IMR-90 (cell line): ENCODE measurements around the gene FAM216B. TPM values are rescaled to one million over a fixed set of nuclear protein-coding genes. Genes with fewer than 3 reads are reported as not detected.

ENCODE experiments used
- ATAC-seq: fragments of 200-7000 bp; cut with Tn5 transposase; 2 replicates; pipeline ENCODE4 v1.9.1; 2020; ENCODE audit warnings: low read depth, mild to moderate bottlenecking, moderate library complexity
- BruUV-seq: library from RNA; stranded (reverse); fragments of 400-500 nt; replicated peaks from 2 replicates; lab custom pipeline; 2021; lab: Mats Ljungman, UMichigan
- CTCF ChIA-PET: fragments of 300-600 bp; formaldehyde crosslinking; extraction: SDS; loops from one replicate; lab custom pipeline; 2021; ENCODE audit warnings: antibody characterized with exemption; lab: Yijun Ruan, JAX
- POLR2A ChIA-PET: fragments of 300-600 bp; sonication (Branson Sonifier 250); formaldehyde crosslinking; loops from one replicate; lab custom pipeline; 2022; ENCODE audit warnings: antibody characterized with exemption; ENCODE audit not compliant: unreplicated experiment; lab: Charles Lee
- DNase-seq: peaks from one replicate; pipeline ENCODE4 v3.0.0; 2013
- H2AFZ ChIP-seq: replicated peaks from 2 replicates; pipeline ENCODE3; 2013; ENCODE audit warnings: low read length, mild to moderate bottlenecking; ENCODE audit not compliant: poor library complexity
- H2AK5ac ChIP-seq: 2 replicates; pipeline ENCODE4 v1.6.1; 2013; ENCODE audit warnings: low read depth, low read length, inconsistent platforms
- H2AK9ac ChIP-seq: replicated peaks from 2 replicates; pipeline ENCODE3; 2013; ENCODE audit warnings: mild to moderate bottlenecking, low read depth, low read length, moderate library complexity; ENCODE audit not compliant: poor library complexity
- H2BK120ac ChIP-seq: 2 replicates; pipeline ENCODE4 v1.6.1; 2013; ENCODE audit warnings: low read depth, low read length, inconsistent platforms
- H2BK15ac ChIP-seq: 3 replicates; pipeline ENCODE4 v1.6.1; 2013; ENCODE audit warnings: low read depth, low read length, inconsistent platforms
- H2BK20ac ChIP-seq: 2 replicates; pipeline ENCODE4 v1.6.1; 2013; ENCODE audit warnings: low read depth, mild to moderate bottlenecking, inconsistent platforms, low read length, moderate library complexity
- H2BK5ac ChIP-seq: 2 replicates; pipeline ENCODE4 v1.6.1; 2013; ENCODE audit warnings: mild to moderate bottlenecking, low read depth, low read length, inconsistent platforms; ENCODE audit not compliant: poor library complexity, severe bottlenecking
- H3K14ac ChIP-seq: replicated peaks from 2 replicates; pipeline ENCODE4 v1.6.1; 2013; ENCODE audit warnings: low read depth, low read length, inconsistent platforms
- H3K18ac ChIP-seq: 2 replicates; pipeline ENCODE4 v1.6.1; 2013; ENCODE audit warnings: low read depth, low read length, control low read depth
- H3K23ac ChIP-seq: 2 replicates; pipeline ENCODE4 v1.6.1; 2013; ENCODE audit warnings: low read depth, low read length, inconsistent platforms
- H3K27ac ChIP-seq: 2 replicates; pipeline ENCODE4 v1.5.1; 2013; ENCODE audit warnings: mild to moderate bottlenecking, control low read depth, low read length; ENCODE audit not compliant: insufficient read depth
- H3K27me3 ChIP-seq: 2 replicates; pipeline ENCODE4 v1.6.1; 2013; ENCODE audit warnings: low read length; ENCODE audit not compliant: control insufficient read depth, insufficient read depth
- H3K36me3 ChIP-seq: 2 replicates; pipeline ENCODE4 v1.6.1; 2013; ENCODE audit warnings: low read length, mixed read lengths; ENCODE audit not compliant: control insufficient read depth, insufficient read depth
- H3K4ac ChIP-seq: 2 replicates; pipeline ENCODE4 v1.6.1; 2013; ENCODE audit warnings: low read depth, low read length, inconsistent platforms
- H3K4me1 ChIP-seq: 2 replicates; pipeline ENCODE4 v1.6.1; 2013; ENCODE audit warnings: low read length, mixed read lengths; ENCODE audit not compliant: control insufficient read depth, insufficient read depth
- H3K4me2 ChIP-seq: 2 replicates; pipeline ENCODE4 v1.6.1; 2013; ENCODE audit warnings: low read depth, mild to moderate bottlenecking, control low read depth, low read length, moderate library complexity
- H3K4me3 ChIP-seq: 2 replicates; pipeline ENCODE4 v1.5.1; 2013; ENCODE audit warnings: low read depth, mild to moderate bottlenecking, control low read depth, low read length, moderate library complexity; ENCODE audit not compliant: insufficient read depth
- H3K56ac ChIP-seq: 2 replicates; pipeline ENCODE4 v1.6.1; 2013; ENCODE audit warnings: low read length, inconsistent platforms; ENCODE audit not compliant: insufficient read depth; ENCODE audit errors: extremely low read depth
- H3K79me1 ChIP-seq, 2 experiments: 2 replicates each; pipeline ENCODE4 v1.6.1; 2013; ENCODE audit warnings: low read length in 2 of 2, inconsistent platforms in 1 of 2, low read depth in 1 of 2
- H3K9ac ChIP-seq: 2 replicates; pipeline ENCODE4 v1.6.1; 2013; ENCODE audit warnings: low read depth, low read length, control low read depth
- H3K9me1 ChIP-seq: 2 replicates; pipeline ENCODE4 v1.6.1; 2013; ENCODE audit warnings: low read length, inconsistent platforms; ENCODE audit not compliant: insufficient read depth
- H3K9me3 ChIP-seq: 2 replicates; pipeline ENCODE4 v1.6.1; 2013; ENCODE audit warnings: low read length; ENCODE audit not compliant: control insufficient read depth, insufficient read depth
- H4K20me1 ChIP-seq: 2 replicates; pipeline ENCODE4 v1.6.1; 2013; ENCODE audit warnings: low read length, inconsistent platforms; ENCODE audit not compliant: insufficient read depth
- H4K5ac ChIP-seq: 2 replicates; pipeline ENCODE4 v1.6.1; 2013; ENCODE audit warnings: mild to moderate bottlenecking, low read depth, low read length, control low read depth
- H4K8ac ChIP-seq, 2 experiments: 2 replicates each; pipeline ENCODE4 v1.6.1; 2013; ENCODE audit warnings: low read depth in 2 of 2, low read length in 2 of 2, control low read depth in 1 of 2, inconsistent platforms in 1 of 2
- H4K91ac ChIP-seq: 2 replicates; pipeline ENCODE4 v1.6.1; 2013; ENCODE audit warnings: low read depth, low read length, inconsistent platforms; ENCODE audit not compliant: insufficient read depth
- BHLHE40 ChIP-seq: fragments of 150-350 bp; IDR thresholded peaks from 2 replicates; pipeline ENCODE4 v1.6.1; 2016; ENCODE audit warnings: mild to moderate bottlenecking, low read depth, low read length
- CEBPB ChIP-seq: IDR thresholded peaks from 2 replicates; pipeline ENCODE4 v1.6.1; 2012; ENCODE audit warnings: low read depth, low read length, improper control_type of control experiment
- CHD1 ChIP-seq: IDR thresholded peaks from 2 replicates; pipeline ENCODE4 v1.6.1; 2012; ENCODE audit warnings: low read depth, low read length, improper control_type of control experiment
- CTCF ChIP-seq: conservative IDR thresholded peaks from 2 replicates; pipeline ENCODE4 v1.5.1; 2012; ENCODE audit warnings: mild to moderate bottlenecking, low read depth, low read length, improper control_type of control experiment
- ELK1 ChIP-seq: fragments of 150-350 bp; IDR thresholded peaks from 2 replicates; pipeline ENCODE4 v1.6.1; 2016; ENCODE audit warnings: low read depth, mild to moderate bottlenecking, low read length, moderate library complexity, borderline replicate concordance
- FOS ChIP-seq: fragments of 150-350 bp; IDR thresholded peaks from 2 replicates; pipeline ENCODE4 v1.6.1; 2016; ENCODE audit warnings: low read depth, low read length
- MAFK ChIP-seq: IDR thresholded peaks from 2 replicates; pipeline ENCODE4 v1.6.1; 2012; ENCODE audit warnings: low read depth, low read length, improper control_type of control experiment
- MAZ ChIP-seq: IDR thresholded peaks from 2 replicates; pipeline ENCODE4 v1.6.1; 2012; ENCODE audit warnings: low read depth, mild to moderate bottlenecking, low read length, improper control_type of control experiment, moderate library complexity, borderline replicate concordance
- MXI1 ChIP-seq: IDR thresholded peaks from 2 replicates; pipeline ENCODE4 v1.6.1; 2012; ENCODE audit warnings: low read depth, mild to moderate bottlenecking, low read length, moderate library complexity, borderline replicate concordance
- NFE2L2 ChIP-seq: fragments of 150-350 bp; IDR thresholded peaks from 2 replicates; pipeline ENCODE4 v1.6.1; 2016; ENCODE audit warnings: low read depth, mild to moderate bottlenecking, low read length
- POLR2A ChIP-seq: IDR thresholded peaks from 2 replicates; pipeline ENCODE4 v1.6.1; 2012; ENCODE audit warnings: mild to moderate bottlenecking, low read depth, low read length
- RAD21 ChIP-seq: IDR thresholded peaks from 2 replicates; pipeline ENCODE4 v1.6.1; 2012; ENCODE audit warnings: low read length, improper control_type of control experiment
- RCOR1 ChIP-seq: IDR thresholded peaks from 2 replicates; pipeline ENCODE4 v1.6.1; 2012; ENCODE audit warnings: mild to moderate bottlenecking, low read length, improper control_type of control experiment; ENCODE audit not compliant: insufficient replicate concordance
- RFX5 ChIP-seq: IDR thresholded peaks from 2 replicates; pipeline ENCODE4 v1.8.0; 2012; ENCODE audit warnings: low read depth, mild to moderate bottlenecking, low read length, moderate library complexity
- USF2 ChIP-seq: fragments of 150-350 bp; IDR thresholded peaks from 2 replicates; pipeline ENCODE4 v1.6.1; 2017; ENCODE audit warnings: mild to moderate bottlenecking, antibody characterized with exemption, low read length, low read depth
- WGBS, 2 experiments: methylation state at CpG; one replicate each; pipeline versions ENCODE4 v1.1.5 to v1.1.7; 2013; ENCODE audit warnings: missing lambda C conversion rate in 2 of 2; ENCODE audit not compliant: insufficient read length in 1 of 2; ENCODE audit errors: extremely low coverage in 2 of 2; 5-methylcytosine and 5-hydroxymethylcytosine counted together
- dilution Hi-C: fragments of 300-500 bp; cut with HindIII; formaldehyde crosslinking; loops from one replicate; pipeline ENCODE4 v1.14.3; 2018; ENCODE audit warnings: low sequenced_read_pairs; ENCODE audit not compliant: unreplicated experiment
- in situ Hi-C: fragments of 300-500 bp; cut with MboI; formaldehyde crosslinking; loops from 3 replicates; pipeline ENCODE4 v1.14.3; 2019; ENCODE audit warnings: low sequenced_read_pairs, inconsistent platforms, mixed read lengths
- intact Hi-C: fragments of 100-400 bp; cut with micrococcal nuclease; formaldehyde crosslinking; loops from 2 replicates; pipeline ENCODE4 v1.10.0; 2022
- polyA plus RNA-seq, 3 experiments: library from polyadenylated mRNA; depleted of rRNA; stranded (reverse); fragments of >200 nt; gene quantifications; 2 replicates each; pipeline ENCODE4 v1.2.3, GENCODE V29; 2012; ENCODE audit warnings: low replicate concordance in 1 of 3
- total RNA-seq: library from RNA; depleted of rRNA; stranded (reverse); fragments of >200 nt; gene quantifications from 2 replicates; pipeline ENCODE4 v1.2.3, GENCODE V29; 2012

The FAM216B gene
- total and polyA plus RNA-seq, 2 of the 4 experiments (the other 2 are of a cell fraction) = not detected

- no peak overlapping the region for H3K4me3 ChIP-seq
- no peak overlapping the region for H2BK20ac ChIP-seq
- H3K79me1 ChIP-seq = no peaks in the 10 kb centered on the region
- no peak overlapping the region for H4K91ac ChIP-seq
- H3K4me1 ChIP-seq = no peaks in the 10 kb centered on the region
- no peaks in the 10 kb centered on the region; the same call in 1 of the 2 replicates for H3K9me1 ChIP-seq
- POLR2A ChIA-PET = no interaction called here
- H4K8ac ChIP-seq = no peak overlapping the region
- DNase-seq (no peak), ATAC-seq (no peak)
- no peak overlapping the region for H4K5ac ChIP-seq
- no peak overlapping the region for H2BK5ac ChIP-seq
- H4K20me1 ChIP-seq = no peaks in the 10 kb centered on the region
- no peak overlapping the region for H3K14ac ChIP-seq
- no peak overlapping the region for H2BK120ac ChIP-seq
- H3K9me3 ChIP-seq = no peaks in the 10 kb centered on the region
- no CpG with 5 or more reads among the region's 2 CpGs for WGBS, 2 experiments
- no peak overlapping the region for H3K23ac ChIP-seq
- no peak overlapping the region for H2BK15ac ChIP-seq
- no peak overlapping the region for H3K27ac ChIP-seq
- no peak overlapping the region for H2AK5ac ChIP-seq
- no peak overlapping the region for H2AK9ac ChIP-seq
- H3K4ac ChIP-seq = no peak overlapping the region
- no peak overlapping the region for H3K56ac ChIP-seq
- H3K4me2 ChIP-seq = no peak overlapping the region
- H3K36me3 ChIP-seq = no peaks in the 10 kb centered on the region
- CTCF ChIA-PET = interaction anchor here (1.2 kb wide), 1 partner anchor 9 kb away, joined by 3 read pairs; no protein-coding TSS in a partner anchor
- no peak overlapping the region for H2AFZ ChIP-seq
- TF ChIP-seq NFE2L2 (no peak), ELK1 (no peak), MAZ (no peak), CHD1 (no peak), RAD21 (no peak), RFX5 (no peak), MXI1 (no peak), MAFK (no peak), CTCF (no peak), RCOR1 (no peak), POLR2A (no peak), CEBPB (no peak), FOS (no peak), USF2 (no peak), BHLHE40 (no peak)
- in situ Hi-C loops = no loop called here
- BruUV-seq = no TSS peak
- intact Hi-C loops = no loop called here
- H3K18ac ChIP-seq = no peak overlapping the region
- dilution Hi-C loops = no loop called here
- H3K27me3 ChIP-seq = no peaks in the 10 kb centered on the region
- no peak overlapping the region for H3K9ac ChIP-seq
Measured at GRCh38 chr13:42733046-42733445, 48.3 kb upstream of the FAM216B start.
